GM19328 (cell line): Measurements from ENCODE around the gene EFCAB5.

Source experiments
- ATAC-seq: cut with Tn5 transposase; IDR thresholded peaks from one replicate; pipeline ENCODE4 v1.9.1; 2021; ENCODE audit warnings: mild to moderate bottlenecking, moderate library complexity; ENCODE audit not compliant: unreplicated experiment

EFCAB5 gene

GRCh38 chr17:30151471-30151870, 210.0 kb downstream of the EFCAB5 start:
- ATAC-seq: no peak

- ATAC-seq: no peak
Measured at GRCh38 chr17:30153463-30153862, 212.0 kb downstream of the EFCAB5 start.

- ATAC-seq: no peak
Measured at GRCh38 chr17:30155389-30155788, 214.0 kb downstream of the EFCAB5 start.
